Suprapubic skin (tissue), 4 donors: ENCODE measurements around the gene RBM19. TPM values are rescaled to one million over a fixed set of nuclear protein-coding genes. Genes with fewer than 3 reads are reported as not detected.

Experiments used
- DNase-seq, 2 donors: peaks; one replicate each; pipeline ENCODE4 v3.0.0-alpha.2; 2019; ENCODE audit warnings: low spot score in 2 of 2
- H3K27ac ChIP-seq: fragments of 200-600 bp; sonication (generic); one replicate; pipeline ENCODE4 v1.5.1; 2019
- H3K27me3 ChIP-seq: fragments of 200-600 bp; sonication (generic); one replicate; pipeline ENCODE4 v1.5.1; 2019
- H3K36me3 ChIP-seq: fragments of 200-600 bp; sonication (generic); one replicate; pipeline ENCODE4 v1.5.1; 2019
- H3K4me1 ChIP-seq: fragments of 200-600 bp; sonication (generic); one replicate; pipeline ENCODE4 v1.5.1; 2019
- H3K4me3 ChIP-seq: fragments of 200-600 bp; sonication (generic); one replicate; pipeline ENCODE4 v1.5.1; 2019; ENCODE audit warnings: mild to moderate bottlenecking
- H3K9me3 ChIP-seq: fragments of 200-600 bp; sonication (generic); one replicate; pipeline ENCODE4 v1.5.1; 2019
- CTCF ChIP-seq, 2 donors: fragments of 200-600 bp in 1 of 2; fragments of 450-650 bp in 1 of 2; sonication (generic) in 1 of 2; IDR thresholded peaks; one replicate each; pipeline ENCODE4 v1.5.1; 2016 to 2019; ENCODE audit warnings: antibody characterized with exemption in 2 of 2, mild to moderate bottlenecking in 1 of 2, moderate library complexity in 1 of 2
- EP300 ChIP-seq: sonication (generic); formaldehyde crosslinking; IDR thresholded peaks from one replicate; pipeline ENCODE4 v1.6.1; 2017; ENCODE audit warnings: antibody characterized with exemption
- POLR2A ChIP-seq, 2 donors: fragments of 450-650 bp; IDR thresholded peaks; one replicate each; pipeline ENCODE4 v1.6.1; 2017; ENCODE audit warnings: antibody characterized with exemption in 2 of 2, mild to moderate bottlenecking in 2 of 2, moderate library complexity in 2 of 2
- POLR2AphosphoS5 ChIP-seq, 3 donors: sonication (generic); formaldehyde crosslinking; IDR thresholded peaks; one replicate each; pipeline ENCODE4 v1.6.1; 2017; ENCODE audit warnings: antibody characterized with exemption in 3 of 3
- WGBS: methylation state at CpG from one replicate; pipeline ENCODE4 v1.1.5; 2018; 5-methylcytosine and 5-hydroxymethylcytosine counted together
- total RNA-seq, 4 donors: library from RNA; depleted of rRNA; stranded (reverse); fragments of >200 nt; gene quantifications; one replicate each; pipeline ENCODE4 v1.1.0, GENCODE V29; 2016

The RBM19 gene
- total RNA-seq, 4 donors from 2014 or later = 26.8 to 51.4 (median 28.2) TPM

- DNase-seq = no peak
- TF ChIP-seq POLR2AphosphoS5 (IDR thresholded peaks at IDR 0.05) (no peak), EP300 (no peak), CTCF (IDR thresholded peaks at IDR 0.05) (no peak), POLR2A (IDR thresholded peaks at IDR 0.05) (no peak)
- no peaks in the 10 kb centered on the region for H3K4me1 ChIP-seq
- H3K27ac ChIP-seq = no peak overlapping the region
- no peaks in the 10 kb centered on the region for H3K9me3 ChIP-seq
- peaks cover 87% of the 10 kb centered on the region for H3K36me3 ChIP-seq
- 70% methylated on average over 6 of the region's 6 CpGs for WGBS
- H3K27me3 ChIP-seq = no peaks in the 10 kb centered on the region
- no peak overlapping the region for H3K4me3 ChIP-seq
Measured at GRCh38 chr12:113910751-113911272, 55.3 kb downstream of the RBM19 start.

GRCh38 chr12:113909776-113910420 lies 56.2 kb downstream of the RBM19 start:
- H3K27me3 ChIP-seq = no peaks in the 10 kb centered on the region
- no peak overlapping the region for H3K4me3 ChIP-seq
- H3K4me1 ChIP-seq = no peaks in the 10 kb centered on the region
- H3K9me3 ChIP-seq = no peaks in the 10 kb centered on the region
- DNase-seq = no peak
- no peak overlapping the region for H3K27ac ChIP-seq
- no peak for TF ChIP-seq POLR2A (IDR thresholded peaks at IDR 0.05)
- no peak for TF ChIP-seq EP300
- TF ChIP-seq CTCF (IDR thresholded peaks at IDR 0.05) = no peak
- TF ChIP-seq POLR2AphosphoS5 (IDR thresholded peaks at IDR 0.05) = no peak
- H3K36me3 ChIP-seq = peaks cover 78% of the 10 kb centered on the region
- 94% methylated on average over 13 of the region's 13 CpGs for WGBS

GRCh38 chr12:113908584-113909100 lies 57.5 kb downstream of the RBM19 start:
- no peak overlapping the region for H3K4me3 ChIP-seq
- no peaks in the 10 kb centered on the region for H3K4me1 ChIP-seq
- H3K27me3 ChIP-seq = no peaks in the 10 kb centered on the region
- H3K27ac ChIP-seq = no peak overlapping the region
- peaks cover 77% of the 10 kb centered on the region for H3K36me3 ChIP-seq
- no peak for DNase-seq
- WGBS = 91% methylated on average over 6 of the region's 6 CpGs
- no peaks in the 10 kb centered on the region for H3K9me3 ChIP-seq
- TF ChIP-seq CTCF (IDR thresholded peaks at IDR 0.05) (no peak), POLR2AphosphoS5 (IDR thresholded peaks at IDR 0.05) (no peak)

- Histone ChIP-seq H3K9me3 (no peaks in the 10 kb centered on the region), H3K4me3 (no peak overlapping the region), H3K36me3 (peaks cover 76% of the 10 kb centered on the region), H3K4me1 (no peaks in the 10 kb centered on the region), H3K27me3 (no peaks in the 10 kb centered on the region), H3K27ac (no peak overlapping the region)
- TF ChIP-seq EP300 (no peak), POLR2A (IDR thresholded peaks at IDR 0.05) (no peak), POLR2AphosphoS5 (IDR thresholded peaks at IDR 0.05) (no peak), CTCF (IDR thresholded peaks at IDR 0.05) (no peak)
- DNase-seq = no peak
- 94% methylated on average over 11 of the region's 11 CpGs for WGBS
Measured at GRCh38 chr12:113907446-113908180, 58.5 kb downstream of the RBM19 start.
